NCI-H2227 (cell line): ENCODE data around the gene HGF.
"Not testable (repeated sequence)": the region's sequence is repeated elsewhere in the genome, so short reads cannot be mapped to it uniquely, and the experiment has no call there.

ENCODE experiments used
- DNase-seq: peaks from one replicate; lab custom pipeline; 2025; ENCODE audit not compliant: unreplicated experiment; lab: John Stamatoyannopoulos, UW

The HGF gene

DNA sequence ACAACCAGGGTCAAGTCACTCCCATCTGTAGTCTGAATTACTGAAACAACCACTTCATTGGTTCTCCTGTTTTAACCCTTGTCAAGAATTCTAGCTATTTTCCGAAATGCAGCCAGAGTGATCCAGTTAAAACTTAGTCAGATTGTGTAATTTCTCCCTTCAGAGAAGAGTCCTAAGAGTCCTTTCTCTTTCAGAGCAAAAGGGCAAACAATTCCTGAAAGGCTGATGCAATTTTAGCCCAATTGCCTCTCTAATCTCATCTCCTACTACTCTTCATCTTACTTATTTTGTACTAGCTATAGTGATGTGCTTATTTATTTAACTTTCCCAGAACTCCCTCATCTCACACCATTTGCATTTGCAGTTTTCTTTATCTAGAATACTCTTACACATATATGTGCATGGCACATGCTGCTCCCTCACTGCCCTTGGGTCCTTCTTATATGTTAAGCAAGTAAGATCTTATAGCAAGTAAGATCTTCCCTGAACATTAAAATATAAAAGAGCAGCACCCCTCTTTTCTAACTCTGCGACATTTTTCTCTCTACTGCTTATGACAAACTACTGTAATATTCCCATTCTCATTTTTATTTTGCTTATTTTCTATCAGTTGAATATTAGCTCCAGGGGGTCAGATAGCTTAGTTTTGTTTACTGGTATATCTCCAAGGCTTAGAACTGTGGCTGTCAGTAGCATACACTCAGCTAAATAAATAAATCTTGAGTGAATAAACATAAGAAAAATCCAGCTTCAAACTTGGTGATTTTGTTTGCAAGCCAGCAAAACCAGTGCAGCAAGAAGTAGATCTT lies 44.6 kb downstream of the HGF start:
- no peak for DNase-seq

DNA sequence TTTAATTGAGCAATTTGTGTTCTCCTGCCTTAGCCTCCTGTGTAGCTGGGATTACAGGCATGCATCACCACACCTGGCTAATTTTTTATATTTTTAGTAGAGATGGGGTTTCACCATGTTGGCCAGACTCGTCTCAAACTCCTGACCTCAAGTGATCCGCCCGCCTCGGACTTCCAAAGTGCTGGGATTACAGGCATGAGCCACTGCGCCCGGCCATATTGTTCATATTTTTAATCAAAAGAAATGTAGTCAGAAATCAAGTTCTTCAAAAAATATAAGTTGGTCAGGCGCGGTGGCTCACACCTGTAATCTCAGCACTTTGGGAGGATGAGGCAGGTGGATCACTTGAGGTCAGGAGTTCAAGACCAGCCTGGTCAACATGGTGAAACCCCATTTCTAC lies 47.6 kb downstream of the HGF start:
- not testable (repeated sequence) for DNase-seq

DNA sequence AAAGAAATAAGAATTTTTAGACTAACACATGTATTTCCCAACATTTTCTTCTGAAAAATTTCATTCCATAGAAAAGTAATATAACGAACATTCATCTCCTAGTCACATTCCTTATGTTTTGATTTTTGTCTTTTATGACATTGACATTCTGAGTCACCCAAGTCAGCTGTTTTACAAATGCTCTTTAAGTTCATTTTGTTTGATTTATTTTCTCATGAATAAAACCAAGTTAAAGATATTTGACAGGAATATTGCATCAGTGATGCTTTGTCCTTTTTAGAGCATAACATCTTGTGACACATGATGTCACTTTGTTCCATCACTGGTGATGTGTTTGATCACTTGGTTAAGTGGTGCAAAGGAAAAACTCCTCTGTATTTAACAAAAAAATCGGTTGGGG lies 48.4 kb downstream of the HGF start:
- DNase-seq, result no peak

DNA sequence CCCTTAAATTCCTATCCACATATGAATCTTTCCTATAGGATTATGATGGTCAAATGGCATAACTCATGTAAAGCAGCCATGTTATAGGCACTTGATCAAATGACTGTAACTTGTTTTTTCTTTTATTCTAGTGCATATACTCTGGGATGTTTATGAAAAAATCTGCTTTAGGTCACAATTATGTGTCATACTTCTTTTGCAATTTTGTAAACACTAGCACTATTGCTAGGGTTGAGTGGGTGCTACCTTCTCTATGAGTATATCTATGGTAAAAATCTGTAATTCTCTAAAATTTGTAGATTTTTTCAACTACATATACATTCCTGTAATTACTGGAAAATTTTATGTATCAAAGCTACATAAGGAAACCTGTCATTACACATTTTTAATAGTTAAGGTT lies 50.0 kb downstream of the HGF start:
- DNase-seq, result no peak

DNA sequence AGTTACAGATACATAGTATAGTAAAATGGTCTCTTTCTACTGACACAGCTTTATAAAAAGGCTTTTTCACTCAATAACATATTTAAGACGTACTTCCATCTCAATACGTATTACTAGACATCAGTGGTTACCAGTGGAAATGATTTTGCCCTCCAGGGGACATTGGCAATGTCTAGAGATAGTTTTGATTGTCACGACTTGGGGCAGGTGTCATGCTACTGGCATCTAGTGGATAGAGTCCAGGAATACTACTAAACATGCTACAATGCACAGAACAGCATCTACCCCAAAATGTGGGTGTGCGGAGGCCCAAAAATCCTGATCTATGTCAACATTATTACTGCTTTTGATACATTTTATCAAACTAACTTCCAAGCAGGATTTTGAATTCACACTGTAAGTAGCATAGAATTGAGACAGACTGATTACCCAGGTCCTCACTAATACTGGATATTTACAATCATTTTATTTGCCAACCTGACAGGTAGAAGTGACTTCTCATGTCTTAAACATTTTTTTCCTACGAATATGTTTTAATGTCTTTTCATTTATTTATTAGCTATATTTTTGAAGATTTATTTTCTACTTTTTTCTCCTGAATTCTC lies 53.8 kb downstream of the HGF start:
- DNase-seq, result no peak

DNA sequence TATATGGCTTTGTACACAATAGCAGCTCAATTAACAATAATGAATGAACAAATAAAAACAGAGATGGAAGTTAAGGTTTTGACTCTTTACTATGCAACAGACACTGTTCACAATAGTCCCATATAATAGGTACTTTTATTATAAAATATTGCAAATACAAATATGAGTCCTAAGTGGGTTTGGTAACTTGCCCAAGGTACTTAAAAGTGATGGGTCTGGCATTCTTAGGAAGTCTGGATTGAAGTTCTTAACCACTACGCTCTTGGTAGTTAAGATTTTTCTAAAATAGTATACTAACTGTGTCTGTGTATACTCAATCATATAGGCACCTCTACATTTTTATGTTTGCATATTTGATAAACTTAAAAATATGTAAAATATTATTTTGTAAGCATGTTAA lies 55.5 kb downstream of the HGF start:
- no peak for DNase-seq

DNA sequence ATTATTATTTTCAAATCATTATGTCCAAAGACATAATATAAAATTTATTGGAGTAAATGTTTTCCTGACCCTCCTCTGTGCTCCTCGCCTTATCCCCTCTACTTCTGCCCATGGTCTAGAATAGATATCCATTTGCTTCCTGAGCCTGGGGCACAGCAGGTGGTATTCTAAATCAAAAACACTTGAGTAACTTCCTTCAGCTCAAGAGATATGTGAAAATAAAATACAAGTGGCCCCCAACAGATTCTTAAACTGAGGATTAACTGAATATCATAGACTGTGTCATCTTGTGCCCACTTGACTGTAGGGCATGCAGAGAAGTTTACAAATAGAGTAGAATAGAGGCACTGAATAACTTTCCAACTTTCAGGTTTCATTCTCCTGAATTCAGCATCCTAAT lies 59.1 kb downstream of the HGF start:
- DNase-seq, result no peak

DNA sequence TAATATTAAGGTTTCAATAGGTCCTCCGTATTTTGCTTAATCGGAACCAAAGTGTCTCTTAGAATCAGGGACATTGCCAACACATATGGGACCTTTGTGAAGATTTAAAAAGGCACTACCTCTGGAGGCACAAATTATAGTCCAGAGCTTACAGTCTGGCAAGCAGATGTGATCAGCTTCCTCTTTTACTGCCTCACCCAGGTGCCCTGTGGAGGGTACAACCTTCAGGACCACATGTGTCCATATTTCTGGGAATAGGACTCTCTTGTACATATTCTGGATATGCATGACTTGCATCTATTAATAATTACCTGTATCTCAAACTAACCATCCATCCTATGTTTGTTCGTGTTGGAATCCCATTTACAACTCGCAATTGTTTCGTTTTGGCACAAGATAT lies 60.0 kb downstream of the HGF start:
- DNase-seq, result no peak

DNA sequence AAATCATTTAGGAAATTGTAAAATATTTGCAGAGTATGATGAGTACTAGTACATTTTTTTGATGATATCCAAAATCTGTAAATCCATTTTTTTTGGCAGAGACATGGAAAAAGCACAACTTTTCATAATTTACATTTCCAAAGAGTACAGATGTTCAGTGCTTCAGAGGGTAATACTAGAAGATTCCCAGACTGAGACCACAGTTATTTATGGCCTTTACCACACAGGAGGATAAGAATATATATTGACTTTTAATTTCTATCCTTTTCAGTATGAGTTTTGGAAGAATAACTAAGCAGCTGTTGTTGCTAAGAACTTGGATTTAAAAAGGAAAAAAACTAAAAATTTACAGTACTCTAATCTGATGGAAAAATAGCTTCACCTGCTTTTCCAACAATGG lies 61.9 kb downstream of the HGF start:
- no peak for DNase-seq

DNA sequence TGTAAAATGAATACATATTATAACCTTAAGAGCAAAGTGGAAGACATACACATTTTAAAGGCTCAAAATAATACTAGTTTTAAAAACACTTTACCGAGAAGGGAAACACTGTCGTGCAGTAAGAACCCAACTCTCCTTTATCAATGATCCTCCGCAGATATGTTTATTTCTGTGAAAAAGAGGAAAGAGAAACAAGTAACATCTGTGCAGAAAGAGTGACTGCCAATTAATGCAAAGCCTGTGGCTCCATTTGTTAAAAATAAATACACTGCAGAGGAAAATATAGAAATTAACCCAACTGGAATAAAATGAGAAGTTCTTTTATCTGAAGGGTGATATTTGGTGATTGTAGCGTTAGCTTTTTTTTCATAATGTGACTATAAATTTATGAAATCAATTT lies 62.7 kb downstream of the HGF start:
- no peak for DNase-seq

DNA sequence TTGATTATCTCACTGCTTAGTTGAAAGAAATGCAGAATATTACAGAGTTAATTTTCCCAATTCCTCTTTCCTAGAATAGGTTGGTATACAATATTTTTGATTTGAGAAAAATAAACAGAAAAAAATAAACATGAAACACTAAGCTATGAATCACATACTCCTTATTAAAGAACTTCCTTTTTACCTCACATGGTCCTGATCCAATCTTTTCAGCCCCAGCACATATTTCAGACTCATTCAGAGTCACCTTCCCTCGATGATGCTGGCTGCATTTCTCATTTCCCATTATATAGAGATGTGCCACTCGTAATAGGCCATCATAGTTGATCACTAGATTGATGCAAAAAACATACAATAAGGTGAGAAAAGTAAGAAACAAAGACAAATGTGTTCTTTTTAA lies 64.6 kb downstream of the HGF start:
- DNase-seq, result no peak

DNA sequence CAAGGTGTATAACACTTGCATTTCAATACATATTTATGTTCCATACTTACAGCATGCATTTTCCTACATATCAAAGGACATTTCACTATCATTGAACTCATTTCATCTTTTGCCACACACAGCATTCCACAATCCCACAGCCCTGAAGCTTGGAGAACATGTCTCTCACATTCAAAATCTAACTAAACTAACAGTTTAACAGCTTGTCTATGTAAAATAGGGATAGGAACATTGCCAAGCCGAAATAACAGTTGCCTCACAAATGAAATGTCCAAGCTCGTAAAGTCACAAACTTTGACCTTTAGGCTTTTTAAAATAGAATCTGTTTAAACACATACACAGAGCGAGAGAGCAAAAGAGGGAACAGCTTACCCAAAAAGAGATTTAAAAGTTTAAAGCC lies 65.3 kb downstream of the HGF start:
- no peak for DNase-seq

DNA sequence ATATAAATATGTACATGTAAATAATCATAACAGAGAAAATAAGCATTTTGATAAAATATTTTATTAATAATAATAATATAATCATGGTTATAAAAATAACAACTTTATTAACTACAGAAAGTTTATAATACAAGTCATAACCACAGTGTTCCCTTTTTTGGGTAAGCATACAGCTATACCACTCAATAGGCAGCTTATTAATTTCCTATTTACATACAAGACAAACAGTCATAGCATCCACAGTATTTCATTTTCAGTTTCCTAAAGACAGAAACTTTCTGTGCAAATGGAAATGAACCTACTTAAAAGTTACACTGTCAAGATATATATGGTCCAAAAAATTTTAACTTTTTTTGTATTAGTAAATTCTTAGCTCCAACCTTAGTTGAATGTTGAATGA lies 70.9 kb downstream of the HGF start:
- DNase-seq, result no peak

DNA sequence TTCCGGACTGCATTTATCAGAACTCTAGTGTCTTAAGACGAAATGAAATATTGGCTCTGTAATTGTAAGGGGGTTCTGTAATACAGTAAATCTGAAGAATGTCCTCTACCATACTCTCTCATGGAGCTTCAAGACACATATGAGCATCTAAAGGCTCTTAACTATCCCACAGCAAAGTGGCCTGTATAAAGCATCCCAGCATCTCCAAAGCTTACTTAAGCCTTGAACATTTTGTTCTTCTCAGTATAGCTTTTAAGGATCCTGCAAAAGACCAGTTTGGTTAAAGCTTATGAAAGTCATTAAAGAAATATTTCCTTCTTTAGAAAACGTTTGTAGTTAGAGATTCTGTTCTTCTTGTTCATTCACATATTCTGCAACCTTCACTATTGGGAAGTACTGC lies 75.1 kb downstream of the HGF start:
- DNase-seq, result no peak

DNA sequence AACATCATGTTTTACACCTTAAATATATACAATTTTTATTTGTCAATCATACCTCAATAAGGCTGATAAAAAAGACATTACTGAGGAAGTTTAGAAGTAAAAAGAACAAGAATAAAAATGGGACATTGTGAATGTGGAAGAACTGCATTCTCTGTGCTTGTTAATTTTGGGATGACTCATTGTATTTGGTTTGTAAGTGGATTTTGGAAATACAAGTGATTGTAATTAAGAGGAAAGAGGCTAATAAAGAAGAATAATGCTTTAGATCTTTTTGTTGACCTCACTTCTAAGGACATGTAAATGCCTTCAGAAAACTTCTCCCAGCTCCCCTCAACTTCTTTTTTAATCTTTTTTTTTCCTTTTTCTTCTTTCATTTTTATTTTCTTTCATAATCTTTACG lies 76.0 kb downstream of the HGF start:
- DNase-seq, result no peak

DNA sequence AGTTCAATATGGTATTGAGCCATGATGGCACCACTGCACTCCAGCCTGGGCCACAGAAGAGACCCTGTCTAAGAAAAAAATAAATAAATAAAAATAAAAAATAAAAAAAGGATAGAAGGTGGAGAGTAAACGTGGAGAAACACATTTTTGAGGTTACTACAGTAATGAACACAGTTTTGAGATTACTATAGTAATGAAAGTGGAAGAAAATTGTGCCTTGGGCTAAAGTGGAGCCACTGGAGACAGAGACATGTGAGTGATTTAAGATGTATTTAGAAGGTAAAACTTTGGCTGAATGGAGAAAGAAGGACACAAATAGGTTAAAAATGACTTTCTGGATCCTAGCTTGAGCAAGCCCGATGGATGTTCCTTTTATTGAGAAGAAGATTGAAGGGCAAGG lies 76.8 kb downstream of the HGF start:
- no peak for DNase-seq

DNA sequence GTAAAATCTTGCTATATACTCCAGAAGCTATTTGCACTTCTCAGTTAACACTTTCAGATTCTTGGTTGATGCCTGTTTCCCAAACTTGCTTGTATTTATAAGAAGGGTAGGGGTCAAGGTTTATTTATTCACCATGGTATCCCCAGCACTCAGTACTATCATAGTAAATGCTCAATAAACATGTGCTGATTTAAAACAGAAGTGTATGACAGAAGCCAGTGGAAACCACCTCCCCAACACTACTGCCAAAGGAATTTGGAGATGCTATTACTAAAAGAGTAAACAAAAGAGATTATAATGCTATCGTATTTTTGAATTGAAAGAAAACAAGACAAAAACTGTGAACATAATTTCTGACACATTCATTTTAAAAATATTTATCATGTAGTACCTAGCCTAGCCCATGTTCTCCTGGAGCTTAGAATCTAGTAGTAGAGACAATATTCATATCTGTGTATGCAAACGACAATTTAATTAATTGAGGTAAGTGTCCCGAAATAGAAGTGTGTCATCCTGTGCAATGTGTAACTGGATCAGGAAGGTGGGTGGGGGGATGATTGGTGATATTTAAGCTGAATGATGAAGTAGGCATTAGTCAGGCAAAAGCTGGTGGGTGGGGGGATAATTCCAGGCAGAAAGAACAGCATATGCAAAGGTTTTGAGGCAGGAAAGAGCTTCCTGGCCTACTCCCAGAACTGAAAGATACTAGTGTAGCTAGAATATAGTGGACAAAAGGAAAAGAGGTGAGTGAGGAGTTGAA lies 77.5 kb downstream of the HGF start:
- no peak for DNase-seq

DNA sequence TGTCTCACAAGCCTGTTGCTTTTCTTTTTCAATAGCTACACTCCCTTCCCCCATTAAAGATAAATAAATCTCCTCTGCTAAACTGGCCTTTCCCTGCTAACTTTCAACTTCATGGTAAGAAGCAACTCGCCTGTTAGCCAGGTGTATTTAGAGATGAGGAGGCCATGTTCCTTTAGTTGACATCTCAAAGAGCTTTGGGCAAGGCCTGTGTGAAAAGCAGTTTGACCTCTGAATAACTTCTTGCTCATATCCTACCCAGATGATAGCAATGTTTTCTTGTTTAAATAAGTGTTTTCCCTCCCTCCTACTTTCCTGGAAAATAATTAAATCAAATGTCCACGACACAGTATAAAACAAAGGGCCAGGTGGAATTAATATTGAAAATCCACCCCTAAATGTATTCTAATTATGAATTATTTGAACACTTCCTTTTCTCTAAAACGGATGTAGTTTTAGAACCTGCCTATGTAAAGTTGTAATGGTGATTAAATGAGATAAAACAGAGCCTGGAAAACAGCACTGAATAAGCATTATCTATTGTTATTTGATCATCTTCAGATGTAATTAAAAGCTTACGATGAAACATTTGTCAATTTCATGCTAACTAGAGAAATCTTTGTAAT lies 78.5 kb downstream of the HGF start:
- DNase-seq, result no peak

DNA sequence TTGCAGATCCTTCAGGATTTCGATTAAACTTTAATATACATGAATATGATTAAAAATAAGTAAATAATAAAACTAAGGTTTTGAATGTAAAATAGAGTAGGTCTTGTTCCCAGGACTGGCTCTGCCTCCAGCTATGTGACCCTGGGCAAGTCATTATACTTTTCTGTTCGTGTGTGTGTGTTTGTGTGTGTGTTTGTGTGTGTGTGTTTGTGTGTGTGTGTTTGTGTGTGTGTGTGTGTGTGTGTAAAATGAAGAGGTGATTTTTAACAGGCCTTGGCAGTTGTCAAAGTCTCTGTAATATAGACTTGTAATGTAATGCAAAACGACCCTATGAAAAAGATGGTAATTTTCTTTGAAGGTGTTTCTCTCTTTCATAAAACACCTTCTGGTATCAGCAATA lies 79.2 kb downstream of the HGF start:
- no peak for DNase-seq

DNA sequence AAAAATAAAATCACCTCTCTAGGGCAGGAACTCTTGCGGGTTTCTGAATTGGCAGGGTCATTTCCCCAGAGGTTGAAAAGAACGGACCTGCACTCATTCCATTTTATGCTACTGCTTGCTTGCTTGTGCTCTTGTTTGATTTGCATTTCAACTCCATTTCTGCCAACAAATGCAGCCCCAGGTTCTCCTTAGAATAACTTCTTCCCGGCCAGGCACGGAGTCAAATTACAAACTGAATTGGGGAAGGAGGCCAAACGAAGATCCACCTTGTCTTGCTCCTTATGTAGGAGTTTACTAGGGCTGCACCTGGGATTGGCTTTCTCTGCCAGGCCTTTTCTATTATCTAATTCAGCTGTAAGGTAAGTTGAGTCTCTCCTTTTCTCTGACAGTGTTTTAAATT lies 79.6 kb downstream of the HGF start:
- DNase-seq, result no peak

DNA sequence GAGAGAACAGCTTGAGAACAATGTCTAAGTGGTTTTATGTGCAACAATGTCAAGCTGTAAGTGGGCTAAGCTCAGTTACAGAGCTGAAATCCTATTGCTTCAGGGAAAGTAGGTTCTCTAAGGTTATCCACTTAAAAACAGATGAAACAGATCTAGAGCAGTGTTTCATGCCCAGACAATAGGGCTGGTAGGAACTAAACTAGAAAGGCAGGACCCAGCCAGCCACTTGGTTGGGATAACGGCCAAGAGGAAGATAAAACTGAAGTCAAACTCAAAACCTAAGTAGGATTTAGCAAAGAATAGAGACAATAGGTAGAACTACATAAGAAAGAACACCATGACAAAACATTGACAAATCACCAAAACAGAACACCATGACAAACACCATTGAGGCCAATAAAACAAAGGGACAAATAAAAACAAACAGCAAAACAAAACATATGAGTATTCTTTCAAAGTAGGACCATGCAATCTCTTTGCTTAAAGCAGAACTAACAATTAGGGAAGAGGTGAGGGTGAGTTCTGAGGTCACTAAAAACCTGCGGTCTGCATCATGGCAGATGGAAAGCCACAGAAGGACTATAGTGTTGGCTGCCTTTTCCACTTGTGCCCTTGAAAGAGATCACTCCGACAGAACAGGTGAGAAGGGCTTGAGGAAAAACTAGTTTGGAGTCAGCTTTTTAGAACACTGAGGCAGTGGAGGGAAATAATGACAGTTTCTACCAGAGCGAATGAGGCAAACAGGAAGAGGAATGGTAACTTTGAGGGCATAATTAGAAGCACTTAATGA lies 81.0 kb downstream of the HGF start:
- DNase-seq, result no peak
